Breast epithelium (tissue), 4 donors: ENCODE data around the gene UBXN2A. TPM values are rescaled to one million over a fixed set of nuclear protein-coding genes. Genes with fewer than 3 reads are reported as not detected.
A peak's percentile ranks its signal among the peaks of the same experiment; 100 is the strongest.
"Not testable (repeated sequence)": the region's sequence is repeated elsewhere in the genome, so short reads cannot be mapped to it uniquely, and the experiment has no call there.

Experiments used
- DNase-seq, 2 donors: peaks; one replicate each; pipeline ENCODE4 v3.0.0-alpha.2; 2019; ENCODE audit warnings: low spot score in 2 of 2
- H3K27ac ChIP-seq, 2 donors: fragments of 200-600 bp; sonication (generic) in 1 of 2; one replicate each; pipeline ENCODE4 v1.5.1; 2016 to 2019; ENCODE audit warnings: mild to moderate bottlenecking in 1 of 2
- H3K27me3 ChIP-seq, 2 donors: fragments of 200-600 bp; sonication (generic) in 1 of 2; one replicate each; pipeline versions ENCODE4 v1.5.1 to v1.6.0; 2017 to 2019; ENCODE audit warnings: control low read depth in 1 of 2, mild to moderate bottlenecking in 1 of 2
- H3K36me3 ChIP-seq: fragments of 200-600 bp; one replicate; pipeline ENCODE4 v1.5.1; 2019
- H3K4me1 ChIP-seq, 2 donors: fragments of 200-600 bp; sonication (generic); one replicate each; pipeline ENCODE4 v1.5.1; 2016 to 2019; ENCODE audit warnings: control low read depth in 1 of 2
- H3K4me3 ChIP-seq, 3 donors: fragments of 200-600 bp; sonication (generic); 1 replicate in 2 of 3; 2 replicates in 1 of 3; pipeline ENCODE4 v1.5.1; 2016 to 2019; ENCODE audit warnings: mild to moderate bottlenecking in 3 of 3, moderate library complexity in 2 of 3
- H3K9me3 ChIP-seq, 2 donors: fragments of 200-600 bp; sonication (generic) in 1 of 2; one replicate each; pipeline ENCODE4 v1.5.1; 2016 to 2019; ENCODE audit warnings: control low read depth in 1 of 2
- CTCF ChIP-seq, 3 donors: fragments of 450-650 bp; IDR thresholded peaks; one replicate each; pipeline ENCODE4 v1.5.1; 2016 to 2017; ENCODE audit warnings: antibody characterized with exemption in 3 of 3, mild to moderate bottlenecking in 3 of 3, moderate library complexity in 3 of 3
- POLR2A ChIP-seq: fragments of 450-650 bp; IDR thresholded peaks from one replicate; pipeline ENCODE4 v1.6.1; 2016; ENCODE audit warnings: antibody characterized with exemption, mild to moderate bottlenecking, moderate library complexity
- POLR2AphosphoS5 ChIP-seq, 3 donors: sonication (generic); formaldehyde crosslinking; IDR thresholded peaks; one replicate each; pipeline ENCODE4 v1.6.1; 2017; ENCODE audit warnings: antibody characterized with exemption in 3 of 3
- intact Hi-C: fragments of 100-400 bp; cut with DNase I; formaldehyde crosslinking; loops from one replicate; pipeline ENCODE4 v1.15.1; 2023; ENCODE audit warnings: low total_unique reads
- total RNA-seq, 3 donors: library from RNA; depleted of rRNA; stranded (reverse); fragments of >200 nt; gene quantifications; one replicate each; pipeline ENCODE4 v1.1.0, GENCODE V29; 2016

Gene UBXN2A
- total RNA-seq, 3 donors from 2014 or later, result 13.0 to 22.0 (median 16.4) TPM

DNA sequence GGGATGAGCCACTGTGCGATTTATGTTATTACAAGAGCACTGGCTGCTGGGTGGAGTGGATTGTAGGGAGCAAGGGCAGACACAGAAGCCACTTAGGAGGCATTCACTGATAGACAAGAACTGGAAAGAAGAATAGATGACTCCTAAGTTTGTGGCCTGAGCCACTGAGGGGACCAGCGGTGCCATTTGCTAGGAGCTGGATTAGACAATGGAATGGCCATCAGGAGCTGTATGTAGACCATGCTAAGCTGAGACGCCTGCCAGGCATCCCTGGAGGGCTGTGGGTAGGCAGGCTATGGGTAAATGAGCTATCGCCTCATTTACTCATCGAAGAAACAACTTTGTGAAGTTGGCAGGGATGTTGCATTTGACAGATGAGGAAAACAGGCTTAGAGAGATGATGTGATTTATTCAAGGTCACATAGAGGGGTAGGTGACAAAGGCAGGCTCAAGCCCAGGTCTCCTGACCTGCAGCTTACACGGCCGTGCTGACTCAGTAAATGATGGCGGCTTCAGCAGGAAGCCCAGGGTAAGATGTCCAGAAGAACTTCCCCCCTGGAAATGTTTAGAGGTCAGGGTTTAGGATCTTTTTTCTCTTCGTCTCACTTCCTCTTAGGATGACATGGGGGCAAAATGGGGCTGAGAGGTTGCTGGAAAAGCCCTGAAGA is 72.4 kb downstream of the UBXN2A start:
- intact Hi-C loops, result no loop called here
- H3K9me3 ChIP-seq, result no peaks in the 10 kb centered on the region
- H3K36me3 ChIP-seq, result no peaks in the 10 kb centered on the region
- peaks cover 3 to 17% of the 10 kb centered on the region in 2 donors for H3K27me3 ChIP-seq
- TF ChIP-seq CTCF (IDR thresholded peaks at IDR 0.05) (no peak), POLR2AphosphoS5 (IDR thresholded peaks at IDR 0.05) (no peak), POLR2A (no peak)
- no peak overlapping the region for H3K27ac ChIP-seq
- no peak overlapping the region for H3K4me3 ChIP-seq
- no peaks in the 10 kb centered on the region for H3K4me1 ChIP-seq
- DNase-seq, result no peak

- DNase-seq, H3K4me3 ChIP-seq, H3K36me3 ChIP-seq, H3K4me1 ChIP-seq, intact Hi-C loops, H3K9me3 ChIP-seq, H3K27ac ChIP-seq, H3K27me3 ChIP-seq: not testable (repeated sequence)
Observed at GRCh38 chr2:24014902-24015301, 74.6 kb downstream of the UBXN2A start.

DNA sequence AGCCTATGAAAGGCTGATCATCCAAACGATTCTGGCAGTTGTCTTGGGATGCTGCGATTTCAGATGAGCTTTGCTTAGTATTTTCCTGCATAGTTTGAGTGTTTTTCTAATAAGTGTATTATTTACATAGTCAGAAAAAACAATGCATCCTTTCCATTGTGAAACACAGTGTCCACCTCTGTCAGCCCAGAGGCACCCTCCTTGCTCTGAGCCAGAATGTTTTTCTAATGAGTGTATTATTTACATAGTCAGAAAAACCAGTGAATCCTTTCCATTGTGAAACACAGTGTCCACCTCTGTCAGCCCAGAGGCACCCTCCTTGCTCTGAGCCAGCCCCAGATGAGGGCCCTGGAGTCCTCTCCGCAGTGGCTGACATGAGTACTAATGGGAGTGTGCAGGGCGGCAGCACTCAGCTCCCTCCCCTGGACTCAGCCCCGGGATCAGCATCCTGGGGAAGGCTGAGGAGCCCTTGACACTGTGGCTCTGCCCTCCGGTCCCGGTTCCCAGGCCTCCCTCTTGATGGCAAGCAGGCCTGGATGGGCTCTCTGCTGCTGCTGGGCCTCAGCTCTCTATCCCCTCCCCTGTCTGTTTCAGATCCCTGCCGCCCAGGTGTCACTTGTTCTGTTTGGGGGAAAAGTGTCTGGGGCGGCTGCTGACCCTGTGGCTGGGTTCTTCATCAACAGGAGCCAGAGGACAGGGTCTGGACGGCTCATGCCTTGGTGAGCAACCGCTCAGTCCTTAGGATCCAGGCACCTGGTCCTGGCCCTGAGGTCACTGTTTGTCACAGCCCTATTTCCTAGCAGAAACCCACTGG is 75.5 kb downstream of the UBXN2A start:
- intact Hi-C loops, result no loop called here
- peak overlapping the region in 1 of 2 donors; percentile 38 for H3K27ac ChIP-seq
- TF ChIP-seq POLR2A, result no peak
- no peak for TF ChIP-seq CTCF (IDR thresholded peaks at IDR 0.05)
- no peak for TF ChIP-seq POLR2AphosphoS5 (IDR thresholded peaks at IDR 0.05)

GRCh38 chr2:24016376-24016761 is 76.1 kb downstream of the UBXN2A start:
- peak overlapping the region in 1 of 2 donors; percentile 38 for H3K27ac ChIP-seq
- H3K27me3 ChIP-seq, result no peaks in the 10 kb centered on the region
- H3K9me3 ChIP-seq, result no peaks in the 10 kb centered on the region
- H3K4me1 ChIP-seq, result no peaks in the 10 kb centered on the region
- no peaks in the 10 kb centered on the region for H3K36me3 ChIP-seq
- intact Hi-C loops, result no loop called here
- no peak for DNase-seq
- H3K4me3 ChIP-seq, result no peak overlapping the region
- no peak for TF ChIP-seq CTCF (IDR thresholded peaks at IDR 0.05)
- no peak for TF ChIP-seq POLR2A
- no peak for TF ChIP-seq POLR2AphosphoS5 (IDR thresholded peaks at IDR 0.05)

More for the DNA sequence above, 75.5 kb downstream of the UBXN2A start:
- Histone ChIP-seq H3K4me1 (no peaks in the 10 kb centered on the region), H3K9me3 (no peaks in the 10 kb centered on the region), H3K27me3 (no peaks in the 10 kb centered on the region), H3K36me3 (no peaks in the 10 kb centered on the region), H3K4me3 (no peak overlapping the region)
- DNase-seq, result peak in 1 of 2 donors; percentile 34

DNA sequence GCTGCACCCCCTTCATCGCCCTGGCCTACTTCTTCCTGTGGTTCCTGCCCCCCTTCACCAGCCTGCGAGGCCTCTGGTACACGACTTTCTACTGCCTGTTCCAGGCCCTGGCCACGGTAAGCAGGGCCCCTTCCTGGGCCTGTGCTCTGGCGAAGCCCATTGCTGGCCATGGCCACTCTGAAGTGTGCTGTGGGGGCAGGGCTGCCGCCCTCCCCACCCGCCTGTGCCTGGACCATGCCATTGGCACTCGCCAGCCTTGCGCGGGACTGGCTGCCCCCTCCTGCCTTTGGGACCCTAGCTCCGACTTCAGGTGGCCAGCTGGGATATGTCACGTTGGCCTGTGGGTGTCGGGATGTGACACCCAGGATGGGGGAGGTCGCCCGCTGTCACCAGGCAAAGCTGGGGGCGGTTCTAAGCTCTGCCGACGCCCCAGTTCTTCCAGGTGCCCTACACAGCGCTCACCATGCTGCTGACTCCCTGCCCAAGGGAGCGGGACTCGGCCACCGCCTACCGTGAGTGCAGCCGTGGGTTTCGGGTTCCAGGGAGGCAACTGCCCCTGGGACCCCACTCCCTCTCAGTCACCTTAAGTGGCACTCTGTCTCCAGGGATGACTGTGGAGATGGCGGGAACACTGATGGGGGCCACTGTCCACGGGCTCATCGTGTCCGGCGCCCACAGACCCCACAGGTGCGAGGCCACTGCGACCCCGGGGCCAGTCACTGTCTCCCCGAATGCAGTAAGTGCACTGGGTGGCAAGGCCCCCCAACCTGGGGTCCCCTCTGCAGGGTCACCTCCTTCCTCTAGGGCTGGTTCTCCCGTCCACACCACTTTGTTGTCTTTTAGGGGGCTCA is 76.8 kb downstream of the UBXN2A start:
- Histone ChIP-seq H3K27me3 (no peaks in the 10 kb centered on the region), H3K36me3 (no peaks in the 10 kb centered on the region), H3K4me3 (no peak overlapping the region), H3K4me1 (no peaks in the 10 kb centered on the region), H3K27ac (peak overlapping the region in 1 of 2 donors; percentile 38), H3K9me3 (no peaks in the 10 kb centered on the region)
- DNase-seq, result no peak
- intact Hi-C loops, result no loop called here
- TF ChIP-seq POLR2A, result no peak
- no peak for TF ChIP-seq POLR2AphosphoS5 (IDR thresholded peaks at IDR 0.05)
- no peak for TF ChIP-seq CTCF (IDR thresholded peaks at IDR 0.05)
